Suprapubic skin (tissue), 4 donors: ENCODE measurements around the gene ALG12. TPM values are rescaled to one million over a fixed set of nuclear protein-coding genes. Genes with fewer than 3 reads are reported as not detected.
A peak's percentile ranks its signal among the peaks of the same experiment; 100 is the strongest.

ENCODE experiments used
- DNase-seq, 2 donors: peaks; one replicate each; pipeline ENCODE4 v3.0.0-alpha.2; 2019; ENCODE audit warnings: low spot score in 2 of 2
- H3K27ac ChIP-seq: fragments of 200-600 bp; sonication (generic); one replicate; pipeline ENCODE4 v1.5.1; 2019
- H3K27me3 ChIP-seq: fragments of 200-600 bp; sonication (generic); one replicate; pipeline ENCODE4 v1.5.1; 2019
- H3K36me3 ChIP-seq: fragments of 200-600 bp; sonication (generic); one replicate; pipeline ENCODE4 v1.5.1; 2019
- H3K4me1 ChIP-seq: fragments of 200-600 bp; sonication (generic); one replicate; pipeline ENCODE4 v1.5.1; 2019
- H3K4me3 ChIP-seq: fragments of 200-600 bp; sonication (generic); one replicate; pipeline ENCODE4 v1.5.1; 2019; ENCODE audit warnings: mild to moderate bottlenecking
- H3K9me3 ChIP-seq: fragments of 200-600 bp; sonication (generic); one replicate; pipeline ENCODE4 v1.5.1; 2019
- CTCF ChIP-seq, 2 donors: fragments of 200-600 bp in 1 of 2; fragments of 450-650 bp in 1 of 2; sonication (generic) in 1 of 2; IDR thresholded peaks; one replicate each; pipeline ENCODE4 v1.5.1; 2016 to 2019; ENCODE audit warnings: antibody characterized with exemption in 2 of 2, mild to moderate bottlenecking in 1 of 2, moderate library complexity in 1 of 2
- EP300 ChIP-seq: sonication (generic); formaldehyde crosslinking; IDR thresholded peaks from one replicate; pipeline ENCODE4 v1.6.1; 2017; ENCODE audit warnings: antibody characterized with exemption
- POLR2A ChIP-seq, 2 donors: fragments of 450-650 bp; IDR thresholded peaks; one replicate each; pipeline ENCODE4 v1.6.1; 2017; ENCODE audit warnings: antibody characterized with exemption in 2 of 2, mild to moderate bottlenecking in 2 of 2, moderate library complexity in 2 of 2
- POLR2AphosphoS5 ChIP-seq, 3 donors: sonication (generic); formaldehyde crosslinking; IDR thresholded peaks; one replicate each; pipeline ENCODE4 v1.6.1; 2017; ENCODE audit warnings: antibody characterized with exemption in 3 of 3
- WGBS: methylation state at CpG from one replicate; pipeline ENCODE4 v1.1.5; 2018; 5-methylcytosine and 5-hydroxymethylcytosine counted together
- total RNA-seq, 4 donors: library from RNA; depleted of rRNA; stranded (reverse); fragments of >200 nt; gene quantifications; one replicate each; pipeline ENCODE4 v1.1.0, GENCODE V29; 2016

ALG12 gene
- total RNA-seq, 4 donors from 2014 or later, result 13.2 to 23.8 (median 16.8) TPM

- TF ChIP-seq POLR2A (IDR thresholded peaks at IDR 0.05), result peak in 1 of 2 donors; percentile 27
- TF ChIP-seq CTCF (IDR thresholded peaks at IDR 0.05), result no peak
- no peak for TF ChIP-seq EP300
- peak in 1 of 3 donors; percentile 50 for TF ChIP-seq POLR2AphosphoS5 (IDR thresholded peaks at IDR 0.05)
- H3K36me3 ChIP-seq, result no peaks in the 10 kb centered on the region
- H3K27me3 ChIP-seq, result peaks cover 5% of the 10 kb centered on the region
- no peak for DNase-seq
- H3K27ac ChIP-seq, result peak overlapping the region; percentile 98
- H3K4me1 ChIP-seq, result peaks cover 93% of the 10 kb centered on the region
- no peaks in the 10 kb centered on the region for H3K9me3 ChIP-seq
- peak overlapping the region; percentile 61 for H3K4me3 ChIP-seq
- WGBS, result 75% methylated on average over 14 of the region's 27 CpGs
These were observed 15.3 kb upstream of the ALG12 start for GRCh38 chr22:49933236-49934159.

- Histone ChIP-seq H3K4me1 (peaks cover 70% of the 10 kb centered on the region), H3K27ac (peak overlapping the region; percentile 22)
- 31% methylated on average over 14 of the region's 14 CpGs for WGBS
These were observed 12.6 kb upstream of the ALG12 start for GRCh38 chr22:49930596-49931412.

GRCh38 chr22:49929994-49930575 is 11.8 kb upstream of the ALG12 start:
- TF ChIP-seq CTCF (IDR thresholded peaks at IDR 0.05) (no peak), POLR2A (IDR thresholded peaks at IDR 0.05) (no peak), EP300 (no peak), POLR2AphosphoS5 (IDR thresholded peaks at IDR 0.05) (no peak)
- Histone ChIP-seq H3K4me3 (no peak overlapping the region), H3K27ac (no peak overlapping the region), H3K4me1 (peaks cover 63% of the 10 kb centered on the region), H3K9me3 (no peaks in the 10 kb centered on the region), H3K27me3 (peaks cover 5% of the 10 kb centered on the region), H3K36me3 (peaks cover 7% of the 10 kb centered on the region)
- no peak for DNase-seq
- WGBS, result 58% methylated on average over 2 of the region's 21 CpGs

More at GRCh38 chr22:49930596-49931412, 12.6 kb upstream of the ALG12 start:
- Histone ChIP-seq H3K27me3 (peaks cover 5% of the 10 kb centered on the region), H3K36me3 (peaks cover 1% of the 10 kb centered on the region), H3K4me3 (no peak overlapping the region), H3K9me3 (no peaks in the 10 kb centered on the region)
- DNase-seq, result no peak
- TF ChIP-seq POLR2A (IDR thresholded peaks at IDR 0.05) (no peak), POLR2AphosphoS5 (IDR thresholded peaks at IDR 0.05) (peak in 2 of 3 donors; percentile 17 to 23), EP300 (no peak), CTCF (IDR thresholded peaks at IDR 0.05) (peak; percentile 31 to 49)

GRCh38 chr22:49929211-49929979 is 11.2 kb upstream of the ALG12 start:
- peaks cover 56% of the 10 kb centered on the region for H3K4me1 ChIP-seq
- no peak for DNase-seq
- TF ChIP-seq CTCF (IDR thresholded peaks at IDR 0.05) (peak; percentile 92 to 94), POLR2A (IDR thresholded peaks at IDR 0.05) (no peak)
- H3K9me3 ChIP-seq, result no peaks in the 10 kb centered on the region
- H3K27me3 ChIP-seq, result peaks cover 5% of the 10 kb centered on the region
- peak overlapping the region; percentile 26 for H3K4me3 ChIP-seq
- H3K36me3 ChIP-seq, result peaks cover 7% of the 10 kb centered on the region
- no peak overlapping the region for H3K27ac ChIP-seq
- no CpG with 5 or more reads among the region's 75 CpGs for WGBS
